ENCODE data around the gene AP4M1.

GRCh38 chr7:100119970-100120732, 18.7 kb downstream of the AP4M1 start:
- TF ChIP-seq CTCF (IDR thresholded peaks at IDR 0.05): no peak
- TF ChIP-seq POLR2AphosphoS5 (IDR thresholded peaks at IDR 0.05): no peak
- TF ChIP-seq EP300 (IDR thresholded peaks at IDR 0.05): no peak
- TF ChIP-seq POLR2A (IDR thresholded peaks at IDR 0.05): no peak

Data from gastroesophageal sphincter (tissue), 3 donors.